T-cell (primary cell): ENCODE results near the gene RHOH. TPM values are rescaled to one million over a fixed set of nuclear protein-coding genes. Genes with fewer than 3 reads are reported as not detected.

Experiments
- total RNA-seq, 35 experiments: library from RNA in 6 of 35; stranded (reverse) in 6 of 35; fragments of 120-200 nt in 1 of 35; gene quantifications; one replicate each; pipeline versions ENCODE4 v1.2.1 to v1.2.4 and lab custom pipeline; 2013 to 2026

Gene RHOH
- total RNA-seq, 5 donors from 2014 or later (not counting 1 experiment from before 2014, with no cell fraction given) = 174 to 436 (median 216) TPM

Other genes with a start within 250 kb of the RHOH start
- 100 to 1,000 TPM in 2 of 5 donors, 10 to 100 TPM in 3; 73.5 to 113 (median 88.5) TPM for gene PDS5A, start 219.1 kb upstream of the RHOH start, total RNA-seq
- 10 to 100 TPM; 12.6 to 38.3 (median 15.3) TPM for gene N4BP2, start 140.2 kb upstream of the RHOH start, total RNA-seq
- under 1 TPM in 3 of 5 donors, not detected in 2; 0.10 to 0.23 (median 0.15) TPM for gene CHRNA9, start 138.3 kb downstream of the RHOH start, total RNA-seq